Stimulated activated CD8-positive, alpha-beta memory T cell treated with anti-CD3 and anti-CD28 coated beads, Interleukin-4, amount 100 ng/mL, for 4 hours (primary cell): ENCODE data around the gene TMEM213.

Experiments
- DNase-seq, 2 donors: peaks; one replicate each; pipeline ENCODE4 v3.0.0-alpha.2; 2020; ENCODE audit warnings: low read depth in 2 of 2, low spot score in 1 of 2

The TMEM213 gene

DNA sequence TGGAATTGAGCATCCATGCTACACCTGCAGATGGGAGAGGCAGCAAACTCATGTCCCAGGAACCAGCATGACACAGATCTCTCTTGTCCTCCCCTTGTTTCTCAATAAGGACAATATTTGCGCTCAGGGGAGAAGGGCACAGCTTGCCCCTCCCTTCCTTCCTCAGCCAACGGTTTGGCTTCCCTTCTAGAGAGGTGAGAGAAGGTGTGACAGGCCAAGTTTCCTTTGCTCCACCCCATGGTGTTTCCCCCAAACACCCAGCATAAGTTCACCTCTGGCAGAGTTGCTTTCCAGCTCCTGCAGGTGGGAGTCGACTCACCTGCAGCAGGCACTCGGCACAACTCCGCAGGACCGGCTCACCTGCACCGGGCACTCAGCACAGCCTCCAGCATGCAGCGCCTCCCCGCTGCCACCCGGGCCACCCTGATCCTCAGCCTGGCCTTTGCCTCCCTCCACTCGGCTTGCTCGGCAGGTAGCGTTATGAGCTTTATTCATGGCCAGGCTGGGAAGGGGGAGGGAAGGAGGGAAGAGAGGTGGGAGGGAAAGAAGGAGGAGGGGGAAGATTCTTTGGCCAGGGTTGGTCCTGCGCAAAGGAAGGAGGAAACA lies at the start of gene TMEM213, which contains the start of gene ATP6V0A4:
TSS of gene TMEM213 (plus strand) at position 280 of the 606 bp plus-strand sequence. CDS start at position 391, 111 bp downstream.
TSS of gene ATP6V0A4 (minus strand) at position 482 of the 606 bp plus-strand sequence. CDS start 26,949 bp downstream, outside the sequence.
- no peak for DNase-seq

DNA sequence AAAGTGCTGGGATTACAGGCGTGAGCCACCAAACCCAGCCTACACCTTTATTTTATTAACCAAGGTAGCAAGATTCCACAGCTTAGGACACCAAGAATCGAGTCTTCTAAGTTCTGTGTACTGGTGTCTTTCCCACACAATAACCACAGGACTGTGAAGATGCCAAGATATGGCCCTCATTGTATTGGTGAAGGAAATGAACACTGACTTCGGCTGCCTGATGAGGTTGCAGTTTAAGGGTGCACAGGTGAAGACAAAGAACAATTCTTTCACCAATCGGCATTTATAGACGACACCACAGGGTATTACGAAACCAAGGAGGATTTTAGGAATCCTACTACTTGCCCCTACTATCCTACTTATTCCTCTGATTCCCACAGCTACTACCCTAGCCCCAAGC lies 49.1 kb upstream of the TMEM213 start:
- no peak for DNase-seq

GRCh38 chr7:138749960-138750359 lies 47.8 kb upstream of the TMEM213 start:
- no peak for DNase-seq

GRCh38 chr7:138750473-138750872 lies 47.3 kb upstream of the TMEM213 start:
- DNase-seq: no peak

- DNase-seq: no peak
Observed at GRCh38 chr7:138750901-138751464, 46.8 kb upstream of the TMEM213 start.

DNA sequence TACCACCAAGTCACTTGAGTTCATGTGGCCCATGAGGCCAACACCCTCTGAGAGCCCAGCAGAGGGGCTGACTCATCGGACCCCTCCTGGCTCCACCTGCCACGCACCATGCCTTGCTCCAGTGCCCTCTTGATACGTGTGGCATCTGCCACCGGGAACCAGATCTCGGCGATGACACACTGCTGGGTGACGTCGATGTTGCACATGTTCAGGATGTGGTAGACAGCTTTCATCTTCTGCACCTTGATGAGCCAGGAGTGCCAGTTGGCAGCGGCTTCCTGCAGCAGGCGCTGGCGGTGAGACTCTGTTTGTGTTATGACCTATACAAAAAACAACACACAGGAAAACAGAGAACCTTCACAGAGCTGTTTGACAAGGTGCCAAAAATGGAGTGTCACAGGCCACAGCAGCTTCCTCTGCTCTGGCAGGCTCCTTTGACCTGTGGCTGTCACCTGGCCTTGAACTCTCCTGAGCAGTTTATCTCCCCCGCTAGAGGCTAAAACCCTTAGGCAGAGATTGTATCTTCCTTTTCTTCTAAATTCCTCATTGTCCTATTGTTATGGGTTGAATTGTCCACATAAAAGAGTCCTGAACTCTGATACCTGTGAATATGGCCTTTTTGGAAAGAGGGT lies 45.2 kb upstream of the TMEM213 start:
- DNase-seq: peak; percentile 86 to 90

DNA sequence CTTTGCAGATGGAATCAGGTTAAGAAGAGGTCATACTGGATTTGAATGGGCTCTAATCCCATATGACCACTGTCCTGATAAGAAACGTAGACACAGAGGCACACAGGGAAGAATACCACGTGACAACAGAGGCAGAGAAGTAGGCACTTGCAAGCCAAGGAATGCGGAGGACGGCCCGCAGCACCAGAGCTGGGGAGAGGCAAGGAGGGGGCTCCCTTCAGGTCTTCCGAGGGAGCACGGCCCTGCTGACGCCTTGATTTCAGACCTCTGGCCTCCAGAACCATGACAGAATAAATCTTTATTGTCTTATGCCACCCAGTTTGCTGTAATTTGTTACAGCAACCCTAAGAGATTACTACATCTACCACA lies 44.7 kb upstream of the TMEM213 start:
- no peak for DNase-seq

DNA sequence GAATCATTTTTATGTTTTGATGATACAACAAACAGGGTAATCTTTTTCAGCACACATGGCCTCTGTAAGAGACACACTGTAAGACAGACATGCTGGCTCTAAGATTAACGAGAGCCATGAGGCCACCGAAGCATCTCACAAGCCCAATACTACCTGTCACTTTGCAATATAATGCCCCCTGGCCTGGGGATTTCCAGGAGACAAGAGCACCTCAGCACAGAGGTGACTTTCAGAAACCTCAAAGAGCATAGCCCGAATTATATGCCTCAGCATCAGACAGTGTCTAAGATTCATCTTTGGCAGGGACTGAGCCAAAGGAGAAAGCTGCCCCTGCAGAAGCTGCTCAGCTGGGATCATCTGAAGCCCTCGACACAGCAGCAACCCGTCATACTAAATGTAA lies 44.2 kb upstream of the TMEM213 start:
- DNase-seq: peak in 1 of 2 donors; percentile 9

GRCh38 chr7:138755331-138755747 lies 42.5 kb upstream of the TMEM213 start:
- DNase-seq: no peak

GRCh38 chr7:138755842-138756590 lies 41.8 kb upstream of the TMEM213 start:
- DNase-seq: no peak

- no peak for DNase-seq
Observed at GRCh38 chr7:138756591-138757242, 41.1 kb upstream of the TMEM213 start.

DNA sequence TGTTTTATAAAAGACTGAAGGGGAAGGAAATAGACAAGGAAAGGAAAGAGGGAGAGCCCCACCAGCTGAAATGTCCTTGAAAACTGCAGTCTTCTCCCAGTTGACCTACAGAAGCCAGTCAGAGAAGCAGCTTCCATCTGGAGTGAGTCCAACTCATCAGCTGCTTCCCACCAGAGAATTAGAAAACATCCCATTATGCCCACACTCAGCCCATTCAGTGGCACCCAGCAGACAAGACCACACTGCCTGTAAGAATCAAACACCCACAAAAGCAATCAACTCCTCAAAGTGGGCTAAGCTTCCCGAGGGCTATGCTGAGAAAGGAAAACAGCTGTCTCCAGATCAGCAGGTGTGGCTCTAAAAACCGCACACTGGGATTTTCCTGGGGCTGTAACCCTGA lies 29.6 kb upstream of the TMEM213 start:
- DNase-seq: no peak

DNA sequence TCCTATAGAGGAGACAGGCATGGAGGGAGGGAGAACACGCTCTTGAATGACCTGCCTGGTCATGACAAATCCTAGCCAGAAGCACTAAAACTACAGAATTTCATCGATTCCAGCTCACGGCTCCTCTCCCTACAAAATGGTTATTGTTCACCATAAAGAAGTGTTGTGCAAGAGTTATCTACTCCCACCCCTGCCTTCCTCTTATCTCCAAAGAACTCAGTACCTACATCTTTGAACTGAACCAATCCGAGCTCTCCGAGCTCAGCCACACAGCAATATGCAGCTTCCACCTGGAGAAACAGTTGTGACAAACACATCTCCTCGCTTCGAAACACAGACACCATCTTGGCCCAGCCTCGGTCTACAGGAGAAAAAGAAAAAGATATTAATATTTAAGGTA lies 26.9 kb upstream of the TMEM213 start:
- no peak for DNase-seq

GRCh38 chr7:138773176-138773575 lies 24.6 kb upstream of the TMEM213 start:
- DNase-seq: no peak

- DNase-seq: no peak
Observed at GRCh38 chr7:138773817-138774216, 24.0 kb upstream of the TMEM213 start.

DNA sequence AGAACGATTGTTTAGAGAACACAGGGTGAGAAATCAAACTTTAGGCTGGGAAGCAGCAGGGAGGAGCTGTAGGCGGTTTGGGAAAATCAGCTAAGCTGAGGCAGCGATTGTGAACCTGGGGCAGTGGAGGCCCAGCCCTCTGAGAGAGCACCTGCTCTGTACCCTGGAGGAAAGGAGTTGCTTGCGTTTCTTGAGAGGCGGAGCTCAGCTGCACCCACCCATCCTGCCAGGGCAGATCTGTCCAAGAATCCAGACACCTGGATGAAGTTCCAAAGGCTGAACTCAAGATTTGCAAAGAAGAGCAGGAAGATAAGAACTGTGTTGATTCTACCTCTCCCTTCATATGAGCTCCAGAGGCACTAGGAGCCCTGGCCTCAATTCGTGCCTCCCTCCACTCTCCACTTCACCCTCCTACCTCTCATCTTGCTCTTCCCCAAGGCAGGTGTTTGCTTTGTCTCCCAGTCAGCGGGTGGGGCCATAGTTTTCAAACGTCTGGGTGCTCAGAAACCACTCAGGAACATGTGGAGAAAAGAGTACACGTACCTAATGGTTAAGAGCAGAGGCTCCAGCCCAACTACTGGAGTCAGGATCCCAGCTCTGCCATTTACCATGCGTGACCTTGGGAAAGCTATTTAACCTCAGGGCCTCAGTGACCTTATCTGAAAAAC lies 21.5 kb upstream of the TMEM213 start:
- no peak for DNase-seq

DNA sequence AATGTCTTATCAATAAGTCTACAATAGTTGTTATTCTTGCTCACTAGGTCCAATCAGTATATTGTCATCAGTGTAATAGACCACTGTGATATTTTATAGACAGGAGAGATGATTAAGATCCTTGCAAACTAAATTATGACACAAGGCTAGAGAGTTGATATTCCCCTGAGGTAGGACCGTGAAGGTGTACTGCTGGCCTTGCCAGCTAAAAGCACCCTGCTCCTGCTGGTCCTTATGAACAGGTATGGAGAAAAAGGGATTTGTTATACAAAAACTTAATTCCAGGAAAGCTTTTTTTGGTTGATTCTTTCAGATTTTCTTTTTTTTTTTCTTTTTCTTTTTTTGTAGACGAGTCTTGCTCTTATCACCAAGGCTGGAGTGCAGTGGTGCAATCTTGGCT lies 16.8 kb upstream of the TMEM213 start:
- DNase-seq: no peak

- DNase-seq: no peak
Observed at GRCh38 chr7:138784692-138785091, 13.1 kb upstream of the TMEM213 start.

- no peak for DNase-seq
Observed at GRCh38 chr7:138785587-138786437, 12.0 kb upstream of the TMEM213 start.

GRCh38 chr7:138796038-138796615 lies 1.7 kb upstream of the TMEM213 start:
- DNase-seq: no peak
